GM23248 (cell line): ENCODE measurements around the gene SNCG. TPM values are rescaled to one million over a fixed set of nuclear protein-coding genes. Genes with fewer than 3 reads are reported as not detected.

Experiments used
- DNase-seq: peaks from one replicate; pipeline ENCODE4 v3.0.0-alpha.2; 2015
- H2AFZ ChIP-seq: fragments of 200-600 bp; sonication (generic); 2 replicates; pipeline ENCODE4 v1.6.1; 2016; ENCODE audit warnings: antibody characterized with exemption
- H3F3A ChIP-seq: fragments of 200-600 bp; sonication (generic); 2 replicates; pipeline ENCODE4 v1.6.1; 2016; ENCODE audit warnings: mild to moderate bottlenecking, antibody characterized with exemption, mixed run types; ENCODE audit not compliant: insufficient read depth
- H3K27ac ChIP-seq: fragments of 200-600 bp; sonication (generic); 2 replicates; pipeline ENCODE4 v1.5.1; 2016; ENCODE audit warnings: mild to moderate bottlenecking
- H3K27me3 ChIP-seq: fragments of 200-600 bp; sonication (generic); replicated peaks from 2 replicates; pipeline ENCODE4 v1.6.1; 2016; ENCODE audit warnings: mild to moderate bottlenecking; ENCODE audit not compliant: insufficient read depth
- H3K36me3 ChIP-seq: fragments of 200-600 bp; sonication (generic); 2 replicates; pipeline ENCODE4 v1.6.1; 2016; ENCODE audit warnings: low read depth, mild to moderate bottlenecking
- H3K4me1 ChIP-seq: fragments of 200-600 bp; sonication (generic); 2 replicates; pipeline ENCODE4 v1.6.1; 2016; ENCODE audit warnings: mild to moderate bottlenecking; ENCODE audit not compliant: insufficient read depth
- H3K4me2 ChIP-seq: fragments of 200-600 bp; sonication (generic); one replicate; pipeline ENCODE4 v1.6.1; 2016; ENCODE audit warnings: mild to moderate bottlenecking; ENCODE audit not compliant: unreplicated experiment
- H3K4me3 ChIP-seq: fragments of 200-600 bp; sonication (generic); 2 replicates; pipeline ENCODE4 v1.5.1; 2016; ENCODE audit warnings: mild to moderate bottlenecking
- H3K79me2 ChIP-seq: fragments of 200-600 bp; sonication (generic); 2 replicates; pipeline ENCODE4 v1.6.1; 2016; ENCODE audit warnings: mild to moderate bottlenecking; ENCODE audit not compliant: insufficient read depth
- H3K9ac ChIP-seq: fragments of 200-600 bp; sonication (generic); 2 replicates; pipeline ENCODE4 v1.6.1; 2016; ENCODE audit warnings: mild to moderate bottlenecking
- H3K9me2 ChIP-seq: fragments of 200-600 bp; sonication (generic); 2 replicates; pipeline ENCODE4 v1.6.1; 2016; ENCODE audit warnings: mixed run types, mild to moderate bottlenecking, moderate library complexity; ENCODE audit not compliant: insufficient read depth
- H3K9me3 ChIP-seq: fragments of 200-600 bp; sonication (generic); one replicate; pipeline ENCODE4 v1.6.1; 2017; ENCODE audit warnings: low read depth
- H4K20me1 ChIP-seq: fragments of 200-600 bp; sonication (generic); 2 replicates; pipeline ENCODE4 v1.6.0; 2016; ENCODE audit not compliant: insufficient read depth
- EZH2 ChIP-seq: fragments of 200-600 bp; sonication (generic); IDR thresholded peaks from 2 replicates; pipeline ENCODE4 v1.6.1; 2018; ENCODE audit warnings: antibody characterized with exemption, mild to moderate bottlenecking; ENCODE audit not compliant: insufficient read depth, poor library complexity, severe bottlenecking
- EZH2phosphoT487 ChIP-seq: fragments of 200-600 bp; sonication (generic); IDR thresholded peaks from 2 replicates; pipeline ENCODE4 v1.6.1; 2018; ENCODE audit warnings: antibody characterized with exemption, moderate library complexity, mild to moderate bottlenecking, low read depth; ENCODE audit not compliant: insufficient read depth
- WGBS, 2 experiments: methylation state at CpG; one replicate each; pipeline ENCODE4 v1.1.6; 2015 to 2017; ENCODE audit warnings: low lambda C conversion rate in 2 of 2, low coverage in 1 of 2; ENCODE audit errors: missing lambda C conversion rate in 2 of 2; 5-methylcytosine and 5-hydroxymethylcytosine counted together
- in situ Hi-C: fragments of 300-500 bp; cut with MboI; formaldehyde crosslinking; loops from 2 replicates; pipeline ENCODE4 v1.15.0; 2020
- polyA plus RNA-seq: library from polyadenylated mRNA; unstranded; fragments of >200 nt; fragmentation: Nextera tagmentation; extraction: Ambion mirVana; gene quantifications from 2 replicates; pipeline ENCODE4 v1.2.1, GENCODE V29; 2016
- total RNA-seq: library from RNA; depleted of rRNA; stranded (reverse); fragments of >200 nt; shearing (Covaris generic); gene quantifications from 2 replicates; pipeline ENCODE4 v1.2.3, GENCODE V29; 2014

SNCG gene
- total and polyA plus RNA-seq, 2 experiments from 2014 or later, result 1.2 to 3.1 TPM

GRCh38 chr10:86970162-86970981 is 12.0 kb downstream of the SNCG start:
- Histone ChIP-seq H4K20me1 (no peaks in the 10 kb centered on the region), H3K4me1 (peaks cover 45% of the 10 kb centered on the region), H3K4me2 (peak overlapping the region; percentile 100), H3F3A (peaks cover 27% of the 10 kb centered on the region), H3K9me2 (no peaks in the 10 kb centered on the region), H3K27ac (peak overlapping the region; percentile 99), H3K79me2 (peaks cover 18% of the 10 kb centered on the region), H3K9ac (peak overlapping the region; percentile 100), H2AFZ (peak overlapping the region; percentile 63), H3K9me3 (no peaks in the 10 kb centered on the region), H3K27me3 (no peaks in the 10 kb centered on the region), H3K36me3 (no peaks in the 10 kb centered on the region), H3K4me3 (peak overlapping the region; percentile 94)
- in situ Hi-C loops, result no loop called here
- 4 to 5% methylated on average over 28 to 30 of the region's 30 CpGs for WGBS, 2 experiments
- no peak for TF ChIP-seq EZH2
- no peak for TF ChIP-seq EZH2phosphoT487
- DNase-seq, result peak; percentile 77

DNA sequence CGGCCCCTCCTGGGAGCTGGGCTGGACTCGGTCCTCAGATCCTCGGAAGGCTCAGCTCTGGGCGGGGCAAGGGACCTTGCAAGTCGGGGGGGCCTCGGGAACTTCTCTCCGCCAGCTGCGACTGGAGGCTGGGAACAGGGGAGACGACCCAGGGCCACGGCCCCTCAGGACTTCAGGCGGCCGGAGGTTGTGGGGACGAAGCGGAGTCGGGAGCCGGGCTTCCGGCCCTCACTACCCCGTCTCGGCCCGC is 12.5 kb downstream of the SNCG start:
- peak overlapping the region; percentile 100 for H3K9ac ChIP-seq
- peaks cover 44% of the 10 kb centered on the region for H3K4me1 ChIP-seq
- WGBS, 2 experiments, result 0 to 5% methylated on average over 12 to 17 of the region's 20 CpGs
- peaks cover 18% of the 10 kb centered on the region for H3K79me2 ChIP-seq
- peak overlapping the region; percentile 94 for H3K4me3 ChIP-seq
- H3K36me3 ChIP-seq, result no peaks in the 10 kb centered on the region
- no peaks in the 10 kb centered on the region for H3K9me2 ChIP-seq
- no peaks in the 10 kb centered on the region for H3K27me3 ChIP-seq
- no peak for DNase-seq
- peak overlapping the region; percentile 100 for H3K4me2 ChIP-seq
- no peaks in the 10 kb centered on the region for H3K9me3 ChIP-seq
- in situ Hi-C loops, result no loop called here
- H4K20me1 ChIP-seq, result no peaks in the 10 kb centered on the region
- peak overlapping the region; percentile 63 for H2AFZ ChIP-seq
- peaks cover 27% of the 10 kb centered on the region for H3F3A ChIP-seq
- no peak for TF ChIP-seq EZH2phosphoT487
- TF ChIP-seq EZH2, result no peak
- peak overlapping the region; percentile 99 for H3K27ac ChIP-seq

DNA sequence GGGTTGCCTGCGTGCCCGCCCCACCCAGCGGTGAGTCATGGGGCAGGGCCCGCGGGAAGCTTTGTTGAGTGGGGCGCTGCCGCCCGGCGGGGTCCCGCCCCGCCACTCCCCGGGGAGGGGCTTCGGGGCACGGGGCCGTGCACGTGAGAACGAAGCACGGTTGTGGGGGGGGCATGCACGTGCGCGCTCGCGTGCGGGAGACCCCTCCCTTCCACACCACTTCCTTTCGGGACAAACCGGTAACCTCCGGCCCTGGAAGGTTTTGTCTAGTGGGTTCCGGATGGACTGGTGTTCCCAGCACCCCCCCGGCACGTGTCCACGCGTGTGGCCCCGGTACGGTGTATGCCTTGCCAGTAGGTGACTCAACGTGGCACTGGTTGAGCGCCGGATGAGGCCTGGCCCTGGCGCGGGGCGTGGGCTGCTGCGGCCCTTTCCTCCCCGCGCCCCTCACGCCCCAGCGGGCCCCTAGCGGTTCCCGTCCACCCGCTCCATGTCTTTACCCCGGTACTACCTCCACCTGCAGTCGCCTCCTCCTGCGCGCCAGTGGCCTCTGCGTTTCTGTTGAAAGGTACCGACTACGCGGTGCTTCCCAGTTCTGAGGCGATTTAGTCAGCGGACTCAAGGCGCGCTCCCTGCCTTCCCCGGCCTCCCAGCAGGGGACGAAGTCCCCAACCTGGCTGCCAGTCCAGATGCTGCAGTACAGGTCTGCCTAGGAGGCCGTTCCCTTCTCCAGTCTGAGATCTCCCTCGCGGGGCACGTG is 13.0 kb downstream of the SNCG start:
- no peaks in the 10 kb centered on the region for H4K20me1 ChIP-seq
- peaks cover 39% of the 10 kb centered on the region for H3K4me1 ChIP-seq
- peak overlapping the region; percentile 99 for H3K27ac ChIP-seq
- TF ChIP-seq EZH2phosphoT487 (no peak), EZH2 (no peak)
- peaks cover 18% of the 10 kb centered on the region for H3K79me2 ChIP-seq
- H3K9ac ChIP-seq, result peak overlapping the region; percentile 100
- peak overlapping the region; percentile 94 for H3K4me3 ChIP-seq
- H3K9me2 ChIP-seq, result no peaks in the 10 kb centered on the region
- in situ Hi-C loops, result no loop called here
- H3K27me3 ChIP-seq, result no peaks in the 10 kb centered on the region
- H3K36me3 ChIP-seq, result no peaks in the 10 kb centered on the region
- WGBS, 2 experiments, result 10 to 12% methylated on average over 41 to 56 of the region's 66 CpGs
- peak; percentile 97 for DNase-seq
- peaks cover 27% of the 10 kb centered on the region for H3F3A ChIP-seq
- H3K4me2 ChIP-seq, result peak overlapping the region; percentile 100
- no peaks in the 10 kb centered on the region for H3K9me3 ChIP-seq
- peak overlapping the region; percentile 66 for H2AFZ ChIP-seq

DNA sequence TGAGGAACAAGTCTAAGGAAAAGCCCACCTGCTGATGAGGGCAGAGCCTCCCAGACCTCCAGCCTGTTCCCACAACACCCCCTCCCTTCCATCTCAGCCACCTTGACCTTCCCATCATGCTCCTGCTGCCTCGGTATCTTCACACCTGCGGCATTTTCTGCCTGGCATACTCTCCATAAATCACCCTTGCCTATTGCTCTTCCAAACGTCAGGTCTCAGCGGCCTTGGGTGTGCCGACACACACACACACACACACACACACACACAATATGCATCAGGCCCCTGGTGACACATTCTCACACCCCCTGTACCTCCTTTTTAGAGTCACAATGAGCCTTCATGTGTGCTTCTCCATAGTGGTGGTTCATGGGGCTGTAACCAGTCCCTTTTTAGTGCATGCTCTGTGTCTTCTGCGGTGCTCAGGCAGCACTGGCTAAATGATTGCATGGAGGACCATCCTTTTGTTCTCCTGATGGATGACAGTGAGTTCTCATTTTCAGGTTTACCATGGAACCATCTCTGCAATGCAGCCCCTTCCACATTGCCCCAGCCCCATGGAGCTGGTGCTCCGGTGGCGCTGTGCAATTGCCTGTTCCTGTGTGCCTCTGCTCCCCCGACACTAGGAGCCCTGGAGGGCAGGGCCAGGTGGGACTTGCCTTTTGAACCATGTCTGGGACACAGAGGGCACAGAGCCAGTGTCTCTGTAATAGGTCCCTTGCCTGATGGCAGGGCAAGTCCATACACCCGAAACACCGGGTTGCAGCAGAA is 14.4 kb downstream of the SNCG start:
- no peaks in the 10 kb centered on the region for H3K9me2 ChIP-seq
- peaks cover 11% of the 10 kb centered on the region for H3K79me2 ChIP-seq
- no peak for DNase-seq
- no peaks in the 10 kb centered on the region for H3K36me3 ChIP-seq
- H4K20me1 ChIP-seq, result no peaks in the 10 kb centered on the region
- peaks cover 34% of the 10 kb centered on the region for H3F3A ChIP-seq
- no peaks in the 10 kb centered on the region for H3K27me3 ChIP-seq
- no peak overlapping the region for H3K9ac ChIP-seq
- in situ Hi-C loops, result no loop called here
- H3K4me1 ChIP-seq, result peaks cover 35% of the 10 kb centered on the region
- no peak overlapping the region for H3K4me2 ChIP-seq
- H2AFZ ChIP-seq, result no peak overlapping the region
- WGBS, 2 experiments, result 86 to 96% methylated on average over 10 to 11 of the region's 11 CpGs
- TF ChIP-seq EZH2phosphoT487 (no peak), EZH2 (no peak)
- no peak overlapping the region for H3K27ac ChIP-seq
- H3K9me3 ChIP-seq, result no peaks in the 10 kb centered on the region
- H3K4me3 ChIP-seq, result no peak overlapping the region
